Muscle layer of duodenum (tissue), 2 donors: ENCODE results near the gene PCDH19.

Experiments
- H3K27ac ChIP-seq: one replicate; pipeline ENCODE4 v1.7.0; 2013; ENCODE audit warnings: mild to moderate bottlenecking, low read length
- H3K27me3 ChIP-seq: one replicate; pipeline ENCODE4 v1.7.0; 2013; ENCODE audit warnings: low read depth, mild to moderate bottlenecking, control low read depth, low read length
- H3K36me3 ChIP-seq, 2 donors: one replicate each; pipeline ENCODE4 v1.7.0; 2013; ENCODE audit warnings: low read length in 2 of 2, control low read depth in 1 of 2, mild to moderate bottlenecking in 1 of 2; ENCODE audit not compliant: insufficient read depth in 2 of 2, control insufficient read depth in 1 of 2
- H3K4me1 ChIP-seq, 2 donors: one replicate each; pipeline ENCODE4 v1.7.0; 2013; ENCODE audit warnings: low read length in 2 of 2, mild to moderate bottlenecking in 2 of 2, control low read depth in 1 of 2, moderate library complexity in 1 of 2; ENCODE audit not compliant: insufficient read depth in 2 of 2, control insufficient read depth in 1 of 2
- H3K4me3 ChIP-seq, 2 donors: one replicate each; pipeline ENCODE4 v1.7.0; 2013; ENCODE audit warnings: low read length in 2 of 2, low read depth in 1 of 2, mild to moderate bottlenecking in 1 of 2
- H3K9me3 ChIP-seq, 2 donors: one replicate each; pipeline ENCODE4 v1.7.0; 2013; ENCODE audit warnings: low read length in 2 of 2, control low read depth in 1 of 2, mild to moderate bottlenecking in 1 of 2; ENCODE audit not compliant: control insufficient read depth in 1 of 2
- donor health status: healthy.

PCDH19 gene

DNA sequence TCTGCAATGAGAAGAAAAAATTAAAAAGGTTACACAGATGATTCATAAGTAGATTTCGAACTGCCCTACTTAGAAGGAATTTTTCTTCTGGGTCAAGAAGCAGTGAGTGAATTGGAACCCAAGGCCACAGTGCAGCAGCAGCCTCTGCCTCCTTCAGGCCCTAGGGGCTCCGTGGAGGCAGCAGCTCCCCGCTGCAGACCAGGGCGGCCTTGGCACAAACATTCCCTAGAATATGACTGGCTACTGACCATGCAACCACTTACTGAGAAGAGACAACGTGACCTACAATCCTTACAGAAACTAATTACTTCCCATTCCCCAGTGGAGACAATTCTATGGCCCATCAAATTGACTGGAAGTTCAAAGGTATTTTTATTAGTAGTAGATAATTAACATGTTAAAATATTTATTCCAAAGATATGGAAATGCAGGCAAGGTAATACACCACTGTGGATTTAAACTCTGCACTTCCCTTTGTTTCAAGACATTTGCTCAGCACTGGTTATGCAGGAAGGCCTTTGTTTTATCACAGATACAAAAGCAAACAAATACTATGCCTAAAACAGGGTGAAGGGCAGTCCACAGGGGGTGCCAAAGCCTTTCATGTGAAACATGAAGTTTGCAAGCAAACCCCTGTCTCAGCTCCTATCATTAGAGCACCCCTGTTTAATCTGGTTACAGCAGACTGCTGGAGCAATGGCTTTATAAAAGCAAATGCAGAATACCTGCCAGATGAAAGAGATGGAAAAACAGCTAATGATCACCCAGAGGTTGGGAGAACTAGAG lies 59.2 kb downstream of the PCDH19 start:
- Histone ChIP-seq H3K4me3 (no peak overlapping the region), H3K9me3 (peaks cover 0 to 3% of the 10 kb centered on the region in 2 donors), H3K4me1 (no peaks in the 10 kb centered on the region), H3K36me3 (no peaks in the 10 kb centered on the region), H3K27me3 (no peaks in the 10 kb centered on the region), H3K27ac (no peak overlapping the region)

DNA sequence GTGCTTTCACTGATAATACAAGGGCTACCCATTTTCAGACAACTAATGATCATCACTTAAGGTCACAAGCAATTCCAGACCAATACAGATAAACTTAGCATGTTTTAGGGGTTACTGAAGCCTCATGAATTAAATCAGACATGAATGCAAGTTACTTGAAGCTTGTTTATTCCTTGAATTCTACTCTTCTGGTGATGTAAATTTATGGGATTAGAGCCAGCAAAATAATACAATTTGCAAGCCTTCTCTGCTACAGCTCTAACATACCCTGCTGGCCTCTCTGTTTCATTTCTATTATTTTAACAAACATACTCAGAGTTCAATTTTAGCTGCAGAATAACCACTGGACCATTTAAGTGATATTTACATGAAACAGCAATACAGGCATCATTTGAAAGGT lies 60.7 kb downstream of the PCDH19 start:
- H3K4me1 ChIP-seq, result no peaks in the 10 kb centered on the region
- no peaks in the 10 kb centered on the region for H3K36me3 ChIP-seq
- H3K4me3 ChIP-seq, result no peak overlapping the region
- H3K27ac ChIP-seq, result no peak overlapping the region
- peaks cover 0 to 3% of the 10 kb centered on the region in 2 donors for H3K9me3 ChIP-seq
- no peaks in the 10 kb centered on the region for H3K27me3 ChIP-seq

DNA sequence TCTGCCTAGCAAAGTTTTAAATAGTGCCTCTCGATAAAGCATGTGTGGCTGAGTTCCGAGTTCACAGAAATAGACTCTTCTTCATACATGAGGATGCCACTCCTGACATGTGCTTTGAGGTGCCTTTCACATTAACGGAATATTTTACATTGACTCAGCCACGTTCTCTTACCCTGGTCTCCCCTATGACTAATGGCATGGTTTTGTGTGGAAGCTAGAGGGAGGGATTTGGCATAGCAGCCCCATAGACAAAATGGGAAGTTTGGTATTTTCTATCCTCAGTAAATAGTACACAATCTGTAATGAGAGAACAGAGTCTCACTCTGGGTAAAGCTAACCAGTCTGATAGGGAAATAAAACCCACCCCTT lies 68.9 kb downstream of the PCDH19 start:
- H3K4me3 ChIP-seq, result no peak overlapping the region
- no peaks in the 10 kb centered on the region for H3K27me3 ChIP-seq
- H3K36me3 ChIP-seq, result no peaks in the 10 kb centered on the region
- no peaks in the 10 kb centered on the region for H3K9me3 ChIP-seq
- H3K27ac ChIP-seq, result no peak overlapping the region
- H3K4me1 ChIP-seq, result no peaks in the 10 kb centered on the region

DNA sequence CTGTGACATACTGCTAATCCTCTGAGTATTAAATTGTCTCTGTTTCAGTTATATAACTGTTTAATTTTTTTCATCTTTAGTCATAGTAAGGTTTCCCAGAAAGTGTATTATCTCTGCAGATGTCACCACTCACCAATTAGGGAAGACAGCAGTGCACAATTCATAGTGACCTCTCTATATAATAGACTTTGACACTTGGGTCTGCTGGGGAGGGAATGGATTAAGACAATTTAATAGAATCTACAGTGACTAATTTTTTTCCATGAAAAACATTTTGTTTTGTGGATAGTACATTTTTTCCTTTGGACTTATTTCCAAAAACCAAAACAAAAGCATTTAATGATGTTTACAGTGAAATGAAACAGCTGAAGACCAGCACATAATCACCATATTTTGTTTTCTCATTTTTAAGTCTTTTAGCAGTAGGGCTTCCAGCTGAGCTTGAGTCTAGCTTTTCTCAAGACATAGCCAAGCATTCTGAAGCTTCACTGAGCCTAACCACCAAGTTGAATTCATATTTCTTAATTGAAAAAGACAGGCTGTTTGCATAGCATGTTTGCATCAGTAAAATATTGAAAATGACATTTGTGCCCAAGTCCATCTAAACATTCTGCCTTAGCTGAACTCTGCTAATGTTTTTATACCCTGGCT lies 69.5 kb downstream of the PCDH19 start:
- H3K9me3 ChIP-seq, result no peaks in the 10 kb centered on the region
- no peaks in the 10 kb centered on the region for H3K36me3 ChIP-seq
- H3K4me3 ChIP-seq, result no peak overlapping the region
- H3K27me3 ChIP-seq, result no peaks in the 10 kb centered on the region
- H3K4me1 ChIP-seq, result no peaks in the 10 kb centered on the region
- no peak overlapping the region for H3K27ac ChIP-seq

DNA sequence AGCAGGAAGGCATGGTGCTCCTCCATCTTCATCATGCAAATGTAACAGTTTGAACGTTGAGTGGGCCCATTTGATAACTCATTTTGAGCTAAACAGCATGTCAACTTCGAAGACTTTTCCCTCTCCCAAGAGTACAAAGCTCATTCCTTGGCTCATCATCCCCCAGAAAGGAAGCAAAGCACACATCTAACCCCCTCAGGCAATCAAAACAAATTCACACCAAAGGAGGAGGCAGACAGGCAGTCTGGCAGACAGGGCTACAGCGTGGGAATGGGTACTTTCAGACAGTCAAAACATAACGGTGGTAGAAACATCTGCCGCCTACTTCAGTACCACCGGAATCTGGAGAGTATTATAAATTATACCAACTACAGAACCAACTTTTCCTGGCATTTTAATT lies 81.7 kb downstream of the PCDH19 start:
- H3K4me1 ChIP-seq, result no peaks in the 10 kb centered on the region
- H3K4me3 ChIP-seq, result no peak overlapping the region
- no peaks in the 10 kb centered on the region for H3K27me3 ChIP-seq
- H3K9me3 ChIP-seq, result no peaks in the 10 kb centered on the region
- H3K36me3 ChIP-seq, result no peaks in the 10 kb centered on the region
- no peak overlapping the region for H3K27ac ChIP-seq

DNA sequence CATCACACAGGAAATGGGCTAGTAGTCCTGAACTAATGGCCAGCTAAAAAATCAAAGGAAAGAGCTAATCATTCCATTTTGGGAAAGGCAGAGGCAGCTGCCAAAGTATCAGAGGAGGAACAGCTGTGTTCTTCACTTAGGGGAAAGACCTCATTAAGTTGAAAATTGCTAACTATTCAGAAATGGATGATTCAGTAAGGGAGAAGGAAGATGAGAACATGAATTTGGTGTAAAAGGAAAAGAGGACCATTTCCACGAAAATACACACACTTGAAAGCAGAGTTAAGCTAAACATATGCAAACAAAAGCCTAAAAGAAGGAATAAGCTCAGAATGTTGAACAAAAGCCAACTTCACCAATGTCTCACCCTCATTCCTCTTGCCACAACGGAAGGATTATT lies 90.4 kb downstream of the PCDH19 start:
- H3K36me3 ChIP-seq, result no peaks in the 10 kb centered on the region
- no peak overlapping the region for H3K27ac ChIP-seq
- H3K4me3 ChIP-seq, result no peak overlapping the region
- H3K27me3 ChIP-seq, result no peaks in the 10 kb centered on the region
- no peaks in the 10 kb centered on the region for H3K4me1 ChIP-seq
- H3K9me3 ChIP-seq, result no peaks in the 10 kb centered on the region

DNA sequence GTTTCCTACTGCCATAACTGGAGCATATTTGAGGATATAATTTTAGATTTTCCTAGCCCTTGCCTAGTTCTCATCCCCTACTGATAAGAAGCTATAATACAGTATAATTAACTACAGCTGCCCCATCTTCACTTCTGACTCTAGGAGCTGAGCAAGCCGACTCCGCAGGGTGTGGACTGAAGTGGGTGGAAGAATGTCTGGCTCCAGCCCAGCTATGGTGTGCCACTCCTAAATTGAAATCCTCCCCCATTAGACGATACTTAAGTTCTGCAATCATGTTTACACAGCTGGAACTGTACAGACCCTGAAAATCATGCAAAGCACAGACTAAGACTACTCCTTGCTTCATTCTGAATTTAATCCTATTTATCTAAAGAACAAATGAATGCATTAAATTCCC lies 93.1 kb downstream of the PCDH19 start:
- Histone ChIP-seq H3K4me1 (no peaks in the 10 kb centered on the region), H3K36me3 (no peaks in the 10 kb centered on the region), H3K4me3 (no peak overlapping the region), H3K9me3 (no peaks in the 10 kb centered on the region), H3K27me3 (no peaks in the 10 kb centered on the region), H3K27ac (no peak overlapping the region)

DNA sequence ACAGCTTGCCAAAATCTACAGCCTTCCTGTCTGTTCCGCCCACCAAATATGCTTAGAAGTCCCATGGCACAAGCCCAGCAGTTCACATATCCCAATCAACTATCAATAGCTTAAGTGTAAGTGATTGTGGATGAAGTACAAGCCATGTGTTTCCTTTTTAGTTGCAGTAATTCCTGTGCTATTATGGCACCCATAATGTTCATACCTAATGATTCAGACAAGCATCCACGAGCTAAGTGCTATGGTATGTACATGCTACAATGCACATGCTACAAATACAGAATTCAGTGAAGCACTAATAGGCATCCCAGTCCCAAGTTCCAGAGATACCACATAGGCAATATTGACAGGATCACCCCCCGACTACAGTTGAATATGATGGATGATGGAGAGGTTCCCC lies 94.5 kb downstream of the PCDH19 start:
- Histone ChIP-seq H3K27ac (no peak overlapping the region), H3K4me3 (no peak overlapping the region), H3K36me3 (no peaks in the 10 kb centered on the region), H3K4me1 (no peaks in the 10 kb centered on the region), H3K9me3 (no peaks in the 10 kb centered on the region), H3K27me3 (no peaks in the 10 kb centered on the region)

DNA sequence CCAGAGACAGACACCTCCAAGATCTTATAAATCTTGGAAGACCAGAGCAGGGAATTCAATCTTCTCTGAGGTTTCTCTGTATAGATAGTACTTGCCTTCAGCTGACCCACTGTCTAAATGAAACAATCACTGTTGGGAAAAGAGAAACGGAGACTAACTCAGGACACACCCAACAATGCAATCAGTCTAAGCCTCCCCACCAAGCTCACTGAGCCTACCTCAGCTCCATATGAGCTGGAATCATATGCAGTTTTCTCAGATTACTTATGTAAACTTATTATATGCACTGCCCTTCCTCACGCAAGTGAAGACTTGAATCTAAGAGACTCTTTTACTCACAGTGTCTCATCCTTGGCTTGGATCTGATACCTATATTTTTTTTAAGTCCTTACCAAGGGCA lies 110.5 kb downstream of the PCDH19 start:
- Histone ChIP-seq H3K9me3 (no peaks in the 10 kb centered on the region), H3K27me3 (no peaks in the 10 kb centered on the region), H3K4me1 (no peaks in the 10 kb centered on the region), H3K4me3 (no peak overlapping the region), H3K36me3 (no peaks in the 10 kb centered on the region), H3K27ac (no peak overlapping the region)

DNA sequence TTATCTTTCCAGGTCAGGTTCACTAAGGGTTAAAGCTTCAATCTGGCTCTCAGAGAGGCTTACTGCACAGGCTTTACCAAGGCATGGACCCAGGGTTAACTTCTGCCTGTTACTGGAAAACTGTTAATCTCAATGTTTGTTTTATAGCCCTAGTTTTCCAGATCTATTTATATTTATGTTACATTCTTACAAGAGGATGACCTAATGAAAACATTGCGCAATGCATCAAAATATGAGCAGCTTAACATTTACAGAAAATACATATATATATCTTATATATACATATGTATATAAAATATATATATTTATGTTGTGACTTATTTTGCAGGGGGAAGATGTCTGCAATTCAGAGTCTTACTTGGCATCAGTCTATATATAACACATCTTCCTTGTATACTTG lies 112.3 kb downstream of the PCDH19 start:
- no peak overlapping the region for H3K4me3 ChIP-seq
- H3K4me1 ChIP-seq, result no peaks in the 10 kb centered on the region
- no peaks in the 10 kb centered on the region for H3K9me3 ChIP-seq
- no peaks in the 10 kb centered on the region for H3K27me3 ChIP-seq
- H3K36me3 ChIP-seq, result no peaks in the 10 kb centered on the region
- H3K27ac ChIP-seq, result no peak overlapping the region

DNA sequence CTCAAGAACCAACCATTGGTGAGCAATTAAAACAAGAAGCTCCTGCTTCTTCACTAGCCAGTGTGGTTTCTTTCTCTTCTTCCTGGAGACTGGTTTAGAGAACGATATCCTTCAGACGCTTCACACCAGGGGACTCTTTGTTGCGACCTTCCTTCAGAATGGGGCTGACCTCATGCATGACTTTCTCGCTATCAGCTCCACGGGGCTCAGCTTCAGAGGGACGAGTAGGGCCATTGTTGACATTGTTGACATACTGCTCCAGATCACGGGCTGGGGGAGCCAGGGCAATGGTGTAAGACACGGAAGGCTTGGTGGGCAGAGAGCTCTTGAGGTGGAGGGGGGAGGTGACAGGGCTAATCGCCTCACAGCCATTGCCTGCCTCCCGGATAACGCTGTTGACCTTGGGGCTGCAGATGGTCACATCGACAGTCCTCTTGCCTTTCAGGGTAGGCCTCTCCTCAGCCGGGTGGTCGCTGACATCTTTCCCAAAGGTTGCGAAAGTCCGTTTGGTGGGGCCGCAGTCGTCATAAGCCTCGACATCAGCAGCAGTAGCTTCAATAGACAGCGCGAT lies 113.8 kb downstream of the PCDH19 start:
- Histone ChIP-seq H3K4me1 (no peaks in the 10 kb centered on the region), H3K36me3 (no peaks in the 10 kb centered on the region), H3K27me3 (no peaks in the 10 kb centered on the region), H3K9me3 (no peaks in the 10 kb centered on the region), H3K4me3 (no peak overlapping the region), H3K27ac (no peak overlapping the region)
